Pancreas (tissue), 10 donors: Measurements from ENCODE around the gene LRPAP1. TPM values are rescaled to one million over a fixed set of nuclear protein-coding genes. Genes with fewer than 3 reads are reported as not detected.
A peak's percentile ranks its signal among the peaks of the same experiment; 100 is the strongest.

Experiments used
- ATAC-seq, 4 donors: fragments of 200-7000 bp; cut with Tn5 transposase; one replicate each; pipeline versions ENCODE4 v1.8.0 to v1.9.1; 2020; ENCODE audit warnings: mild to moderate bottlenecking in 4 of 4, moderate library complexity in 4 of 4
- DNase-seq, 6 donors: peaks; one replicate each; pipeline ENCODE4 v3.0.0-alpha.2; 2020
- FAIRE-seq: peaks from 2 replicates; lab custom pipeline; 2012; peaks lifted over from hg19 to GRCh38; lab: Jason Lieb, UNC
- H3K27ac ChIP-seq, 4 donors: fragments of 200-600 bp; sonication (generic); 1 replicate in 3 of 4; 2 replicates in 1 of 4; pipeline versions ENCODE4 v1.5.0 to v1.8.0; 2020
- H3K27me3 ChIP-seq, 4 donors: fragments of 200-600 bp; one replicate each; pipeline ENCODE4 v1.8.0; 2021
- H3K36me3 ChIP-seq, 3 donors: fragments of 200-600 bp; sonication (generic) in 1 of 3; one replicate each; pipeline versions ENCODE4 v1.5.0 to v1.8.0; 2020 to 2021
- H3K4me1 ChIP-seq, 3 donors: fragments of 200-600 bp; one replicate each; pipeline ENCODE4 v1.8.0; 2021
- H3K4me3 ChIP-seq, 4 donors: fragments of 200-600 bp; sonication (generic) in 2 of 4; one replicate each; pipeline versions ENCODE4 v1.5.0 to v1.8.0; 2020 to 2021
- H3K9me3 ChIP-seq, 4 donors: fragments of 200-600 bp; one replicate each; pipeline ENCODE4 v1.8.0; 2021
- CTCF ChIP-seq, 4 donors: fragments of 200-600 bp; sonication (generic) in 3 of 4; IDR thresholded peaks; one replicate each; pipeline versions ENCODE4 v1.5.0 to v1.8.0; 2021; ENCODE audit warnings: antibody characterized with exemption in 4 of 4
- WGBS, 2 donors: extraction: QIAGEN DNeasy Blood & Tissue Kit; methylation state at CpG; one replicate each; pipeline ENCODE4 v1.1.7; 2013; 5-methylcytosine and 5-hydroxymethylcytosine counted together
- intact Hi-C, 3 donors: fragments of 100-400 bp; cut with DNase I; formaldehyde crosslinking; loops; one replicate each; pipeline versions ENCODE4 v1.11.1 to v1.14.2; 2022
- polyA plus RNA-seq, 2 donors: library from polyadenylated mRNA; stranded (reverse); fragments of 200-250 nt; gene quantifications; one replicate each; pipeline ENCODE4 v1.2.3, GENCODE V29; 2013
- total RNA-seq, 6 donors: library from RNA; stranded (reverse); fragmentation: NEBNext Ultra II Directional in 4 of 6; extraction: Animal tissue kit (Norgen Biotek cat#: 25700) in 4 of 6; gene quantifications; one replicate each; pipeline versions ENCODE4 v1.2.1 to v1.2.4, GENCODE V29; 2021 to 2023
- donor health status: healthy with polysubstance abuse.
- donor health status: DM: no; HTN: no; CAD: no; lungs with moderate emphysema.
- donor health status: DM: no; HTN: no; CAD: no.
- donor health status: control.
- donor health status: control.
- donor health status: Bipolar disorder and iron deficiency.
- donor health status: DM: yes; HTN: yes; CAD: no.
- donor health status: DM: no; HTN: no; CAD: no.
- donor health status: DM: no; HTN: no; CAD: no.
- donor health status: DM: yes; HTN: yes; CAD: no.

The LRPAP1 gene
- total and polyA plus RNA-seq, 8 donors = 30.4 to 129 (median 110) TPM

- no peak overlapping the region for H3K4me3 ChIP-seq
- intact Hi-C loops = no loop called here
- DNase-seq (peak in 2 of 6 donors; percentile 40 to 60), ATAC-seq (no peak), FAIRE-seq (no peak)
- no peaks in the 10 kb centered on the region for H3K4me1 ChIP-seq
- WGBS, 2 donors = 93 to 96% methylated on average over 18 of the region's 18 CpGs
- H3K9me3 ChIP-seq = no peaks in the 10 kb centered on the region
- H3K27me3 ChIP-seq = no peaks in the 10 kb centered on the region
- TF ChIP-seq CTCF (IDR thresholded peaks at IDR 0.05) = no peak
- H3K27ac ChIP-seq = no peak overlapping the region
- H3K36me3 ChIP-seq = peaks cover 15 to 88% (median 57%) of the 10 kb centered on the region in 3 donors
Measured at GRCh38 chr4:3518941-3519340, 13.3 kb downstream of the LRPAP1 start.

GRCh38 chr4:3518511-3518880, 13.7 kb downstream of the LRPAP1 start:
- FAIRE-seq (no peak), ATAC-seq (no peak), DNase-seq (peak in 2 of 6 donors; percentile 41 to 48)
- Histone ChIP-seq H3K27me3 (no peaks in the 10 kb centered on the region), H3K27ac (no peak overlapping the region), H3K4me1 (no peaks in the 10 kb centered on the region), H3K36me3 (peaks cover 15 to 86% (median 57%) of the 10 kb centered on the region in 3 donors), H3K9me3 (no peaks in the 10 kb centered on the region), H3K4me3 (no peak overlapping the region)
- no peak for TF ChIP-seq CTCF (IDR thresholded peaks at IDR 0.05)
- WGBS, 2 donors = 89% methylated on average over 11 of the region's 11 CpGs
- intact Hi-C loops = no loop called here

- peak in 4 of 6 donors; percentile 12 to 71 (median 38) for DNase-seq
- FAIRE-seq = no peak
- ATAC-seq = no peak
- Histone ChIP-seq H3K4me1 (no peaks in the 10 kb centered on the region), H3K4me3 (no peak overlapping the region), H3K36me3 (peaks cover 15 to 83% (median 57%) of the 10 kb centered on the region in 3 donors), H3K9me3 (no peaks in the 10 kb centered on the region), H3K27ac (no peak overlapping the region), H3K27me3 (no peaks in the 10 kb centered on the region)
- intact Hi-C loops = no loop called here
- 93 to 97% methylated on average over 46 to 49 of the region's 49 CpGs for WGBS, 2 donors
- no peak for TF ChIP-seq CTCF (IDR thresholded peaks at IDR 0.05)
Measured at GRCh38 chr4:3517731-3518510, 14.3 kb downstream of the LRPAP1 start.

- intact Hi-C loops = no loop called here
Measured at GRCh38 chr4:3516836-3517730, 15.1 kb downstream of the LRPAP1 start.

More at GRCh38 chr4:3516836-3517730, 15.1 kb downstream of the LRPAP1 start:
- Histone ChIP-seq H3K4me1 (no peaks in the 10 kb centered on the region), H3K27me3 (no peaks in the 10 kb centered on the region), H3K27ac (no peak overlapping the region), H3K9me3 (no peaks in the 10 kb centered on the region), H3K36me3 (peaks cover 15 to 88% (median 63%) of the 10 kb centered on the region in 3 donors), H3K4me3 (no peak overlapping the region)
- 93 to 95% methylated on average over 29 of the region's 29 CpGs for WGBS, 2 donors
- FAIRE-seq (no peak), ATAC-seq (no peak), DNase-seq (peak in 3 of 6 donors; percentile 27 to 62 (median 43))
- TF ChIP-seq CTCF (IDR thresholded peaks at IDR 0.05) = no peak
